ENCODE data around the gene PRR5.

- TF ChIP-seq CTCF (conservative IDR thresholded peaks at IDR 0.05 in 1 of 2, IDR thresholded peaks at IDR 0.05 in 1 of 2; ENCODE audit: low read depth in 1 of 2, low read length in 2 of 2) = no peak
- TF ChIP-seq EZH2 (IDR thresholded peaks at IDR 0.05; ENCODE audit: low read length, missing control alignments) = no peak
Measured at GRCh38 chr22:44672632-44673031, 29.4 kb upstream of the PRR5 start.
